A549 treated with AZD9567 at 1 μM for 4 hours (cell line): Measurements from ENCODE around the gene EPS8. TPM values are rescaled to one million over a fixed set of nuclear protein-coding genes. Genes with fewer than 3 reads are reported as not detected.

Source experiments
- total RNA-seq: library from RNA; stranded (reverse); fragments of 200-300 nt; extraction: Qiagen RNA extraction; gene quantifications from 5 replicates; pipeline ENCODE4 v1.2.3, GENCODE V29; 2022; ENCODE audit not compliant: insufficient read depth

EPS8 gene
- total RNA-seq: 38.9 to 48.9 TPM (median 42.4 TPM) in 5 replicates

DNA sequence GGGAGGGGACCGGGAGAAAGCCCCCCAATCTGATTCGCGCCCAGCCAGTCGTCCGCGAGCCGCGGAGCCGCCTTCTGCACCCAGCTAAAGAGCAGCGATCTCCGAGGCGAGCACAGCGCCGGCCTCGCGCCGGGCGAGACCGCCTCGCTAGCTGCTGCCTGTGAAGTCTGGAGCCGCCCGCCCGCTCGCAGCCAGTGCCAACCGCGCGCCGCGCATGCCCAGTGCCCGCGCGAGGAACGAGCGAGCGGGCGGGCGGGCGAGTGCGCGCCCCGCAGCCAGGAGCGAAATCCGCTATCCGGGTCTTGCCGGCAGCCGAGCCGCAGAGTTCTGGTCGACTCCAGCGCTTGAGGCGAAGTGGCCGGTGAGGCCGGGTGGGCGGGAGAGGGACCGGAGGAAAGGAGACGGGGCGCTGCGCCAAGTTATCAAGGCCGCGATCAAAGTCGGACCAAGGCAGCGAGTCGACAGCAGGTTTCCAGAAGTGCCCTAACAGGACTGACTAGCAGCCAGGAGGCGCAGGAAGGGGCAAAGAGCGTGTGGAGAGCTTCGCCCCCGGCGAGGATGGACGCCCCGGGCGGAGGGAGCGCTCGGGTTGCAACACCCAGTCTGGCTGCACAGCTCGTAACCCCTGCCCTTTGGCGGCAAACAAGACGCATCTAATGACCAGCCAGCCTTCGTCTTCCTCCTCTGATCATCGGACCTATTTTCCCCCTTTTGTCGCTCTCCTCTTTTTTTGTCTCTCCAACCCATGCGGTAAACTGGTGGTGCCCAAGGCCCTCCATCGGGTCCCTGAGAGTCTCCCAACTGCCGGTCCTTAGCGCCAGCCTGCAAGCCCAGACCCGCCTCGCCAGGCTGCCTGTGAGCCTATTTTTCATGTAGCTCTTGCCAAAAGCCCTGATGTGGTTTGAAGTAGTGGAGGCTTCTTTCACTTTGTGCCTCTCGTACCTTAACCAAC lies at the start of gene EPS8:
TSS of gene EPS8 (minus strand) at position 169 of the 952 bp plus-strand sequence. CDS start 106,437 bp downstream, outside the sequence.

Other genes starting within 250 kb of the EPS8 start
- 186 to 228 TPM (median 196 TPM) in 5 replicates for gene STRAP, start 93.0 kb upstream of the EPS8 start, total RNA-seq
- 39.4 to 48.6 TPM (median 40.2 TPM) in 5 replicates for gene DERA, start 121.9 kb upstream of the EPS8 start, total RNA-seq